Hindlimb muscle (tissue), 1 donor: ENCODE data around the gene SOX18. TPM values are rescaled to one million over a fixed set of nuclear protein-coding genes. Genes with fewer than 3 reads are reported as not detected.
"Not testable (repeated sequence)": the region's sequence is repeated elsewhere in the genome, so short reads cannot be mapped to it uniquely, and the experiment has no call there.

Experiments used
- DNase-seq: peaks from one replicate; pipeline ENCODE4 v3.0.0-alpha.2; 2013
- polyA plus RNA-seq: library from polyadenylated mRNA; unstranded; fragments of 120-200 nt; gene quantifications from one replicate; pipeline ENCODE4 v1.2.1, GENCODE V29; 2013; ENCODE audit not compliant: insufficient read length

Gene SOX18
- polyA plus RNA-seq, 1 donor: 19.6 TPM

DNA sequence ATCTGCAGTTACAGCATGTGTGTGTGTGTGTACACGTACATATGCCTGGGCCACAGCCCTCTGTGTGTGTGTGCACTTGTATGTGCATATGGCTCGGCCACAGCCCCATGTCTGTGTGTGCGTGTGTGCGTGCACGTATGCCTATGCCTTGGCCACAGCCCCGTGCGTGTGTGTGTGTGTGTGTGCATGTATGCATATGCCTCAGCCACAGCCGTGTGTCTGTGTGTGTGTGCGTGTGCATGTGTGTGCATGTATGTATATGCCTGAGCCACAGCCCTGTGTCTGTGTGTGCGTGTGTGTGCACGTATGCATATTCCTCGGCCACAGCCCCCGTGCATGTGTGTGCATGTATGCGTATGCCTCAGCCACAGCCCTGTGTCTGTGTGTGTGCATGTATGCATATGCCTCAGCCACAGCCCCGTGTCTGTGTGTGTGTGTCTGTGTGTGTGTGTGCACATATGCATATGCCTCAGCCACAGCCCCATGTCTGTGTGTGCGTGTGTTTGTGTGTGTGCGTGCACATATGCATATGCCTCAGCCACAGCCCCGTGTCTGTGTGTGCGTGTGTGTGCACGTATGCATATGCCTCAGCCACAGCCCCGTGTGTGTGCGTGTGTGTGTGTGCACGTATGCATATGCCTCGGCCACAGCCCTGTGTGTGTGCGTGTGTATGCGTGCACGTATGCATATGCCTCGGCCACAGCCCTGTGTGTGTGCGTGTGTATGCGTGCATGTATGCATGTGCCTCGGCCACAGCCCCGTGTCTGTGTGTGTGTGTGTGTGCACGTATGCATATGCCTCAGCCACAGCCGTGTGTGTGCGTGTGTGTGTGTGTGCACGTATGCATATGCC, 28.1 kb downstream of the SOX18 start:
- DNase-seq: no peak

GRCh38 chr20:64015635-64016034, 33.8 kb downstream of the SOX18 start:
- no peak for DNase-seq

GRCh38 chr20:64012385-64013154, 36.9 kb downstream of the SOX18 start:
- not testable (repeated sequence) for DNase-seq

DNA sequence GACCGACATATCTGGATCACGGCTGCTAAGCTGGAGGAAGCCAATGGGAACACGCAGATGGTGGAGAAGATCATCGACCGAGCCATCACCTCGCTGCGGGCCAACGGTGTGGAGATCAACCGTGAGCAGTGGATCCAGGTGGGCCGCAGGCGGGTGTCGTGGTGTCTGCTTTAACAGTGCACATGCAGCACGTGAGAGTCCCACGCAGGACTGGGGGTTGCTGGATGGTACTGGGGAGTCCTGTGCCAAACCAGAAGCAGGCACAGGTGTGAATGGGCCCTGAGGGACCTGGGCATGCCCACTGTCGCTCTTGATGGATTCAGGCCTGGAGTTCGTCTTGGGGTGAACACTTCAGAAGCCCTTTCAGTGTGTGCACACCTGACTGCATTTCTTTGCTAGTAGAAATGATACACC, 38.1 kb downstream of the SOX18 start:
- no peak for DNase-seq

- no peak for DNase-seq
These were observed 38.7 kb downstream of the SOX18 start for GRCh38 chr20:64010711-64011237.

GRCh38 chr20:64009811-64010387, 39.5 kb downstream of the SOX18 start:
- DNase-seq: no peak

DNA sequence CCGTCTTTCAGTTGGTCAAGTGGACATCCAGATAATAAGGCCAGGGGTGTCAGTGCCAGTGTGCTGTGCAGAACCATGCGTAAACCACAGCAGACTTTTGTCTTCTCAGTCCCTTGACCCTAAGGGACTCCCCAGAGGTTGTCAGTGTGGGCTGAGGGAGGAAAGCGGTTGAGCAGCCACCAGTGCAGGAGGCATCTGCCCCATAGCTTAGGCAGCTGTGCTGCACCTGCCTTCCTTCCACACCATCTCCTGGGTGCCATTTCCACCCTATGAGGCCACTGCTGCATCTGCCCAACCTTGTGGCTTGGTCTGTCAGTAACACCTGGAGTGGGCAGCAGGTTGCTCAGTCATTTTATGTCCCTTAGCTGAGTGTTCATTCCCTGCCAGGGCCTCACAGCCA, 42.5 kb downstream of the SOX18 start:
- no peak for DNase-seq

DNA sequence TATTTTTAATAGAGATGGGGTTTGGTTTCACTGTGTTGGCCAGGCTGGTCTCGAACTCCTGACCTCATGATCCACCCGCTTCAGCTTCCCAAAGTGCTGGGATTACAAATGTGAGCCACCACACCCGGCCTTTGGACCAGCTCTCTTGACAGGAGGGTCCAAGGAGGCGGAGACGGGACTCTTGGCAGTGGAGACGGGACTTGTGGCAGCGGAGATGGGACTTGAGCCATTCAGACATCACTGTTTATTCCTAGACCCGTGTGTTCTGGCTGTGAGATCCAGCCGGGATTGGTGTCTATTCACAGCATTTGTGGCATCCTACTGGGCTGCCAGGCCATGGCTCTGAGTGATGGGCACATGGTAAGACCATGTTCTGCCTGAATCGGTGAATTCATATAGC, 42.9 kb downstream of the SOX18 start:
- no peak for DNase-seq

DNA sequence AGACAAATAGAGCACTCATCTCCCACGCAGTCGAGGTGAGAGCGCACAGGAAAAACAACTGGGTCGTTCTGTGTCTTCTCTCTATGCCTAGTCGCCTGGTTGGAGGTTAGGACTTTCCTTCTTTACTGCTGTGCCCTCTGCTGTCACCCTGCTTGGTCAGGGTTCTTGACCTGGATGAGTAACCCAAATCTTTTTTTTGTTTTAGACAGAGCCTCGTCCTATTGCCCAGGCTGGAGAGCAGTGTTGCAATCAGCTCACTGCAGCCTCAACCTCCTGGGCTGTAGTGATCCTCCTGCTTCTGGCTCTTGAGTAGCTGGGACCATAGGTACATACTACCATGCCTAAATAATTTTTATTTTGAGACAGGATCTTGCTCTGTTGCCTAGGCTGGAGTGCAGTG, 44.0 kb downstream of the SOX18 start:
- DNase-seq: no peak

DNA sequence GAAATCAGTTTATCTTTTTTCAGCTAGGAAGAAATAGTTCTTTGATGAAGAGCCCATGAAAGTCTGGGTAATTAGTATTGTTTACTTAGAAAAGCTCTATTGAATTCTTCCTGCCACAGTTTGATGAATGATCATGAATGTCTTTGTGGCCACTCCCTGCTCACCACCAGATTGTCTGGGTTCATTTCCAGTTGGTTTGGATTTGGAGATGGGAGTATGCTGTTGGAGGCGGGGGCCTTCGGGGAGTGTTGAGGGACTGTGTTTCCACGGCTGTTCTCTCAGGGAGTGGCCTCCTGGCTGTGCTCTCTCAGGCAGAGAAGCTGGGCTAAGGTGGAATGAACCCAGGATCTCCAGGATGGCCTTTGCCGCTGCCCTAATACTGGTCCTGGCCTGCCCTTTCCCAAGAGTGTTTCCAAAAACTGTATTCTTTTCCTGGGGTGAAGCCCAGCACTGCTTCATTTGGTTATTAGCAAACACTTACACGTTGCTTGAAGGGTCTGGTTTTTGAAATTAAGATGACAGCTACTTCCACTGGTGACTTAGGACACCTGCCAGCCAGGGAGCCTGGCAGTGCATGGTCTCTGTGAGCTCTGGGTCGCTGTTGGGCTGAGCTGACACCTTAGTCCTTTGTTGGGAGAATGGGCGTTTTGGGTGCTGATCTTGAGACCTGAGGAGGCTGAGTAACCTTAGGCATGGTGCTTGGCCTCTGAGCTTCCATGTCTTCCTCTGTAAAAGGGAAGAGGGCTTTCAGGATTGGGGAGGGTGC, 45.3 kb downstream of the SOX18 start:
- DNase-seq: no peak

DNA sequence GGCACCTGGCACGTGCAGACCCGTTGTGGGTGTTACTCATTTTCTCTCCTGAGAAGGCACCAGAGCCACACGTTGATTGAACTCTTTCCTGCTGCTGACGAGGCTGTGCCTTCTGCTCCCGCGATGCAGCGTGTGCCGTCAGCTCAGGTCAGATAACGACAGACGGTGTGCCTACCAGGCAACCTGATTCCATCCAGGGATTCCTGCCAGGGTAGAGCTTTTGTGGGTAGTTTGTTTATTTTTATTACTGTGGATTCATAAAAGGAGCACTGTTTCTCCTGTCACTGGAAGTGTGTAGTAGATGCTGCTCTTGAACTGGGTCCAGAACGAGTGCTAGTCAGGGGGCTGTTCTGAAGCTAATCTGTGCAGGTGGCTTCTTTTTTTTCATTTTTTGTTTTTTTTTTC, 47.8 kb downstream of the SOX18 start:
- no peak for DNase-seq

- DNase-seq: no peak
These were observed 48.5 kb downstream of the SOX18 start for GRCh38 chr20:64000906-64001305.

Other genes with a start within 250 kb of the SOX18 start
- 24.7 TPM for gene ZBTB46, start 218.4 kb downstream of the SOX18 start, polyA plus RNA-seq
- not detected for gene ABHD16B, start 188.1 kb downstream of the SOX18 start, polyA plus RNA-seq
- 87.2 TPM for gene TPD52L2, start 184.4 kb downstream of the SOX18 start, polyA plus RNA-seq
- gene DNAJC5, start 154.5 kb downstream of the SOX18 start, polyA plus RNA-seq: 33.3 TPM
- gene UCKL1, start 93.2 kb downstream of the SOX18 start, polyA plus RNA-seq: 54.9 TPM
- gene ZNF512B, start 79.7 kb downstream of the SOX18 start, polyA plus RNA-seq: 29.8 TPM
- gene SAMD10, start 70.0 kb downstream of the SOX18 start, polyA plus RNA-seq: 4.4 TPM
- 63.6 TPM for gene PRPF6, start 68.5 kb downstream of the SOX18 start, polyA plus RNA-seq
- gene C20orf204, start 13.5 kb downstream of the SOX18 start, polyA plus RNA-seq: 1.0 TPM
- gene TCEA2, start 13.6 kb upstream of the SOX18 start, polyA plus RNA-seq: 49.9 TPM
- 6.9 TPM for gene RGS19, start 29.9 kb upstream of the SOX18 start, polyA plus RNA-seq
- gene OPRL1, start 30.4 kb upstream of the SOX18 start, polyA plus RNA-seq: 1.1 TPM
- not detected for gene LKAAEAR1, start 34.8 kb upstream of the SOX18 start, polyA plus RNA-seq
- not detected for gene NPBWR2, start 57.9 kb upstream of the SOX18 start, polyA plus RNA-seq
- 0.05 TPM for gene MYT1, start 114.8 kb upstream of the SOX18 start, polyA plus RNA-seq
- gene PCMTD2, start 206.1 kb upstream of the SOX18 start, polyA plus RNA-seq: 70.6 TPM